SK-N-SH treated with all-trans-retinoic acid at 6 μM for 48 hours (cell line): ENCODE measurements around the gene ZNF442.
"Not testable (repeated sequence)": the region's sequence is repeated elsewhere in the genome, so short reads cannot be mapped to it uniquely, and the experiment has no call there.

Experiments used
- ATAC-seq: fragments of 200-7000 bp; cut with Tn5 transposase; 3 replicates; pipeline ENCODE4 v1.9.1; 2020; ENCODE audit warnings: mild to moderate bottlenecking, moderate library complexity
- ARNTL ChIP-seq: fragments of 450-650 bp; formaldehyde crosslinking; IDR thresholded peaks from 2 replicates; pipeline ENCODE4 v1.5.0; 2020; ENCODE audit warnings: low read depth, mild to moderate bottlenecking, moderate library complexity, borderline replicate concordance
- CSDC2 ChIP-seq: fragments of 250-450 bp; sonication (Bioruptor Pico); IDR thresholded peaks from 2 replicates; pipeline ENCODE4 v1.5.0; 2020; ENCODE audit warnings: mild to moderate bottlenecking, moderate library complexity
- CSRNP3 ChIP-seq: fragments of 250-450 bp; sonication (Bioruptor Pico); IDR thresholded peaks from 2 replicates; pipeline ENCODE4 v1.5.1; 2021; ENCODE audit warnings: mild to moderate bottlenecking, moderate library complexity
- ESRRG ChIP-seq: fragments of 250-450 bp; sonication (Bioruptor Pico); IDR thresholded peaks from 2 replicates; pipeline ENCODE4 v1.6.1; 2021; ENCODE audit warnings: mild to moderate bottlenecking
- GLIS3 ChIP-seq: fragments of 250-450 bp; sonication (Bioruptor Pico); IDR thresholded peaks from 2 replicates; pipeline ENCODE4 v1.5.0; 2020; ENCODE audit warnings: mild to moderate bottlenecking, moderate library complexity
- ISL1 ChIP-seq: fragments of 250-450 bp; sonication (Bioruptor Pico); IDR thresholded peaks from 2 replicates; pipeline ENCODE4 v2.1.2; 2022; ENCODE audit warnings: mild to moderate bottlenecking, moderate library complexity
- OSR1 ChIP-seq: fragments of 250-450 bp; sonication (Bioruptor Pico); IDR thresholded peaks from 2 replicates; pipeline ENCODE4 v1.8.0; 2022; ENCODE audit warnings: moderate library complexity, mild to moderate bottlenecking, inconsistent platforms
- PATZ1 ChIP-seq: fragments of 250-450 bp; sonication (Bioruptor Pico); IDR thresholded peaks from 2 replicates; pipeline ENCODE4 v1.8.0; 2020; ENCODE audit warnings: mild to moderate bottlenecking, moderate library complexity, borderline replicate concordance
- POU6F1 ChIP-seq: fragments of 250-450 bp; sonication (Bioruptor Pico); IDR thresholded peaks from 2 replicates; pipeline ENCODE4 v1.8.0; 2021; ENCODE audit warnings: low read depth, mild to moderate bottlenecking, moderate library complexity, borderline replicate concordance
- RARB ChIP-seq: fragments of 250-450 bp; sonication (Bioruptor Pico); IDR thresholded peaks from 2 replicates; pipeline ENCODE4 v1.8.0; 2021; ENCODE audit warnings: mild to moderate bottlenecking, moderate library complexity
- SNAI2 ChIP-seq: fragments of 250-450 bp; sonication (Bioruptor Pico); IDR thresholded peaks from 2 replicates; pipeline ENCODE4 v1.5.0; 2020; ENCODE audit warnings: mild to moderate bottlenecking, moderate library complexity
- TCF4 ChIP-seq: fragments of 250-450 bp; sonication (Bioruptor Pico); IDR thresholded peaks from 2 replicates; pipeline ENCODE4 v1.8.0; 2021; ENCODE audit warnings: mild to moderate bottlenecking, moderate library complexity, borderline replicate concordance
- TOX ChIP-seq: fragments of 250-450 bp; sonication (Bioruptor Pico); IDR thresholded peaks from 2 replicates; pipeline ENCODE4 v1.8.0; 2021; ENCODE audit warnings: mild to moderate bottlenecking, moderate library complexity, borderline replicate concordance
- TSHZ2 ChIP-seq: fragments of 250-450 bp; sonication (Bioruptor Pico); IDR thresholded peaks from 2 replicates; pipeline ENCODE4 v1.5.0; 2020; ENCODE audit warnings: mild to moderate bottlenecking, moderate library complexity
- ZC3H10 ChIP-seq: fragments of 250-450 bp; sonication (Bioruptor Pico); IDR thresholded peaks from 2 replicates; pipeline ENCODE4 v1.5.1; 2021; ENCODE audit warnings: mild to moderate bottlenecking, moderate library complexity
- ZFP3 ChIP-seq: fragments of 250-450 bp; sonication (Bioruptor Pico); IDR thresholded peaks from 2 replicates; pipeline ENCODE4 v1.5.0; 2020; ENCODE audit warnings: mild to moderate bottlenecking, moderate library complexity
- ZFP30 ChIP-seq: fragments of 450-650 bp; formaldehyde crosslinking; IDR thresholded peaks from 2 replicates; pipeline ENCODE4 v1.5.0; 2022; ENCODE audit warnings: mild to moderate bottlenecking, moderate library complexity
- ZNF565 ChIP-seq: fragments of 450-650 bp; formaldehyde crosslinking; conservative IDR thresholded peaks from 2 replicates; pipeline ENCODE4 v1.5.0; 2020; ENCODE audit warnings: low read depth, mild to moderate bottlenecking, moderate library complexity
- ZNF70 ChIP-seq: fragments of 450-650 bp; formaldehyde crosslinking; IDR thresholded peaks from 2 replicates; pipeline ENCODE4 v1.5.0; 2020; ENCODE audit warnings: mild to moderate bottlenecking, moderate library complexity
- ZNF8 ChIP-seq: fragments of 450-650 bp; formaldehyde crosslinking; IDR thresholded peaks from 2 replicates; pipeline ENCODE4 v1.5.0; 2020; ENCODE audit warnings: mild to moderate bottlenecking, moderate library complexity

The ZNF442 gene

GRCh38 chr19:12364391-12365235, 870 bp downstream of the ZNF442 start:
- no peak for TF ChIP-seq ZC3H10
- TF ChIP-seq PATZ1, result no peak
- TF ChIP-seq CSDC2 (CRISPR knock-in tag), result no peak
- no peak for TF ChIP-seq GLIS3 (CRISPR knock-in tag)
- no peak for TF ChIP-seq POU6F1
- TF ChIP-seq ISL1 (CRISPR knock-in tag), result no peak
- no peak for TF ChIP-seq ZFP3 (CRISPR knock-in tag)
- no peak for TF ChIP-seq OSR1 (CRISPR knock-in tag)
- TF ChIP-seq TOX (CRISPR knock-in tag), result no peak
- no peak for TF ChIP-seq ZNF70 (CRISPR knock-in tag)
- TF ChIP-seq TCF4 (CRISPR knock-in tag), result no peak
- TF ChIP-seq ZNF565 (CRISPR knock-in tag), result no peak
- ATAC-seq, result peak; percentile 8

GRCh38 chr19:12362236-12362635, 3.2 kb downstream of the ZNF442 start:
- not testable (repeated sequence) for ATAC-seq

GRCh38 chr19:12353375-12353774, 12.1 kb downstream of the ZNF442 start:
- no peak for ATAC-seq
- TF ChIP-seq ESRRG (CRISPR knock-in tag) (no peak), CSRNP3 (CRISPR knock-in tag) (no peak), ZNF8 (CRISPR knock-in tag) (no peak), TOX (CRISPR knock-in tag) (no peak), ZFP3 (CRISPR knock-in tag) (no peak), ZNF565 (CRISPR knock-in tag) (no peak), SNAI2 (no peak), RARB (CRISPR knock-in tag) (no peak), GLIS3 (CRISPR knock-in tag) (no peak), TCF4 (CRISPR knock-in tag) (no peak), CSDC2 (CRISPR knock-in tag) (no peak), ZFP30 (no peak), POU6F1 (no peak), ISL1 (CRISPR knock-in tag) (no peak), TSHZ2 (CRISPR knock-in tag) (no peak), ARNTL (no peak)
